IMR-90 (cell line): ENCODE data around the gene FBXW4. TPM values are rescaled to one million over a fixed set of nuclear protein-coding genes. Genes with fewer than 3 reads are reported as not detected.

Experiments used
- ATAC-seq: fragments of 200-7000 bp; cut with Tn5 transposase; 2 replicates; pipeline ENCODE4 v1.9.1; 2020; ENCODE audit warnings: low read depth, mild to moderate bottlenecking, moderate library complexity
- BruUV-seq: library from RNA; stranded (reverse); fragments of 400-500 nt; replicated peaks from 2 replicates; lab custom pipeline; 2021; lab: Mats Ljungman, UMichigan
- CTCF ChIA-PET: fragments of 300-600 bp; formaldehyde crosslinking; extraction: SDS; loops from one replicate; lab custom pipeline; 2021; ENCODE audit warnings: antibody characterized with exemption; lab: Yijun Ruan, JAX
- POLR2A ChIA-PET: fragments of 300-600 bp; sonication (Branson Sonifier 250); formaldehyde crosslinking; loops from one replicate; lab custom pipeline; 2022; ENCODE audit warnings: antibody characterized with exemption; ENCODE audit not compliant: unreplicated experiment; lab: Charles Lee
- DNase-seq: peaks from one replicate; pipeline ENCODE4 v3.0.0; 2013
- H2AFZ ChIP-seq: replicated peaks from 2 replicates; pipeline ENCODE3; 2013; ENCODE audit warnings: low read length, mild to moderate bottlenecking; ENCODE audit not compliant: poor library complexity
- H2AK5ac ChIP-seq: 2 replicates; pipeline ENCODE4 v1.6.1; 2013; ENCODE audit warnings: low read depth, low read length, inconsistent platforms
- H2AK9ac ChIP-seq: replicated peaks from 2 replicates; pipeline ENCODE3; 2013; ENCODE audit warnings: mild to moderate bottlenecking, low read depth, low read length, moderate library complexity; ENCODE audit not compliant: poor library complexity
- H2BK120ac ChIP-seq: 2 replicates; pipeline ENCODE4 v1.6.1; 2013; ENCODE audit warnings: low read depth, low read length, inconsistent platforms
- H2BK15ac ChIP-seq: 3 replicates; pipeline ENCODE4 v1.6.1; 2013; ENCODE audit warnings: low read depth, low read length, inconsistent platforms
- H2BK20ac ChIP-seq: 2 replicates; pipeline ENCODE4 v1.6.1; 2013; ENCODE audit warnings: low read depth, mild to moderate bottlenecking, inconsistent platforms, low read length, moderate library complexity
- H2BK5ac ChIP-seq: 2 replicates; pipeline ENCODE4 v1.6.1; 2013; ENCODE audit warnings: mild to moderate bottlenecking, low read depth, low read length, inconsistent platforms; ENCODE audit not compliant: poor library complexity, severe bottlenecking
- H3K14ac ChIP-seq: replicated peaks from 2 replicates; pipeline ENCODE4 v1.6.1; 2013; ENCODE audit warnings: low read depth, low read length, inconsistent platforms
- H3K18ac ChIP-seq: 2 replicates; pipeline ENCODE4 v1.6.1; 2013; ENCODE audit warnings: low read depth, low read length, control low read depth
- H3K23ac ChIP-seq: 2 replicates; pipeline ENCODE4 v1.6.1; 2013; ENCODE audit warnings: low read depth, low read length, inconsistent platforms
- H3K27ac ChIP-seq: 2 replicates; pipeline ENCODE4 v1.5.1; 2013; ENCODE audit warnings: mild to moderate bottlenecking, control low read depth, low read length; ENCODE audit not compliant: insufficient read depth
- H3K27me3 ChIP-seq: 2 replicates; pipeline ENCODE4 v1.6.1; 2013; ENCODE audit warnings: low read length; ENCODE audit not compliant: control insufficient read depth, insufficient read depth
- H3K36me3 ChIP-seq: 2 replicates; pipeline ENCODE4 v1.6.1; 2013; ENCODE audit warnings: low read length, mixed read lengths; ENCODE audit not compliant: control insufficient read depth, insufficient read depth
- H3K4ac ChIP-seq: 2 replicates; pipeline ENCODE4 v1.6.1; 2013; ENCODE audit warnings: low read depth, low read length, inconsistent platforms
- H3K4me1 ChIP-seq: 2 replicates; pipeline ENCODE4 v1.6.1; 2013; ENCODE audit warnings: low read length, mixed read lengths; ENCODE audit not compliant: control insufficient read depth, insufficient read depth
- H3K4me2 ChIP-seq: 2 replicates; pipeline ENCODE4 v1.6.1; 2013; ENCODE audit warnings: low read depth, mild to moderate bottlenecking, control low read depth, low read length, moderate library complexity
- H3K4me3 ChIP-seq: 2 replicates; pipeline ENCODE4 v1.5.1; 2013; ENCODE audit warnings: low read depth, mild to moderate bottlenecking, control low read depth, low read length, moderate library complexity; ENCODE audit not compliant: insufficient read depth
- H3K56ac ChIP-seq: 2 replicates; pipeline ENCODE4 v1.6.1; 2013; ENCODE audit warnings: low read length, inconsistent platforms; ENCODE audit not compliant: insufficient read depth; ENCODE audit errors: extremely low read depth
- H3K79me1 ChIP-seq, 2 experiments: 2 replicates each; pipeline ENCODE4 v1.6.1; 2013; ENCODE audit warnings: low read length in 2 of 2, inconsistent platforms in 1 of 2, low read depth in 1 of 2
- H3K9ac ChIP-seq: 2 replicates; pipeline ENCODE4 v1.6.1; 2013; ENCODE audit warnings: low read depth, low read length, control low read depth
- H3K9me1 ChIP-seq: 2 replicates; pipeline ENCODE4 v1.6.1; 2013; ENCODE audit warnings: low read length, inconsistent platforms; ENCODE audit not compliant: insufficient read depth
- H3K9me3 ChIP-seq: 2 replicates; pipeline ENCODE4 v1.6.1; 2013; ENCODE audit warnings: low read length; ENCODE audit not compliant: control insufficient read depth, insufficient read depth
- H4K20me1 ChIP-seq: 2 replicates; pipeline ENCODE4 v1.6.1; 2013; ENCODE audit warnings: low read length, inconsistent platforms; ENCODE audit not compliant: insufficient read depth
- H4K5ac ChIP-seq: 2 replicates; pipeline ENCODE4 v1.6.1; 2013; ENCODE audit warnings: mild to moderate bottlenecking, low read depth, low read length, control low read depth
- H4K8ac ChIP-seq, 2 experiments: 2 replicates each; pipeline ENCODE4 v1.6.1; 2013; ENCODE audit warnings: low read depth in 2 of 2, low read length in 2 of 2, control low read depth in 1 of 2, inconsistent platforms in 1 of 2
- H4K91ac ChIP-seq: 2 replicates; pipeline ENCODE4 v1.6.1; 2013; ENCODE audit warnings: low read depth, low read length, inconsistent platforms; ENCODE audit not compliant: insufficient read depth
- CEBPB ChIP-seq: IDR thresholded peaks from 2 replicates; pipeline ENCODE4 v1.6.1; 2012; ENCODE audit warnings: low read depth, low read length, improper control_type of control experiment
- CHD1 ChIP-seq: IDR thresholded peaks from 2 replicates; pipeline ENCODE4 v1.6.1; 2012; ENCODE audit warnings: low read depth, low read length, improper control_type of control experiment
- CTCF ChIP-seq: conservative IDR thresholded peaks from 2 replicates; pipeline ENCODE4 v1.5.1; 2012; ENCODE audit warnings: mild to moderate bottlenecking, low read depth, low read length, improper control_type of control experiment
- ELK1 ChIP-seq: fragments of 150-350 bp; IDR thresholded peaks from 2 replicates; pipeline ENCODE4 v1.6.1; 2016; ENCODE audit warnings: low read depth, mild to moderate bottlenecking, low read length, moderate library complexity, borderline replicate concordance
- FOS ChIP-seq: fragments of 150-350 bp; IDR thresholded peaks from 2 replicates; pipeline ENCODE4 v1.6.1; 2016; ENCODE audit warnings: low read depth, low read length
- MAFK ChIP-seq: IDR thresholded peaks from 2 replicates; pipeline ENCODE4 v1.6.1; 2012; ENCODE audit warnings: low read depth, low read length, improper control_type of control experiment
- MAZ ChIP-seq: IDR thresholded peaks from 2 replicates; pipeline ENCODE4 v1.6.1; 2012; ENCODE audit warnings: low read depth, mild to moderate bottlenecking, low read length, improper control_type of control experiment, moderate library complexity, borderline replicate concordance
- MXI1 ChIP-seq: IDR thresholded peaks from 2 replicates; pipeline ENCODE4 v1.6.1; 2012; ENCODE audit warnings: low read depth, mild to moderate bottlenecking, low read length, moderate library complexity, borderline replicate concordance
- NFE2L2 ChIP-seq: fragments of 150-350 bp; IDR thresholded peaks from 2 replicates; pipeline ENCODE4 v1.6.1; 2016; ENCODE audit warnings: low read depth, mild to moderate bottlenecking, low read length
- POLR2A ChIP-seq: IDR thresholded peaks from 2 replicates; pipeline ENCODE4 v1.6.1; 2012; ENCODE audit warnings: mild to moderate bottlenecking, low read depth, low read length
- RAD21 ChIP-seq: IDR thresholded peaks from 2 replicates; pipeline ENCODE4 v1.6.1; 2012; ENCODE audit warnings: low read length, improper control_type of control experiment
- RFX5 ChIP-seq: IDR thresholded peaks from 2 replicates; pipeline ENCODE4 v1.8.0; 2012; ENCODE audit warnings: low read depth, mild to moderate bottlenecking, low read length, moderate library complexity
- USF2 ChIP-seq: fragments of 150-350 bp; IDR thresholded peaks from 2 replicates; pipeline ENCODE4 v1.6.1; 2017; ENCODE audit warnings: mild to moderate bottlenecking, antibody characterized with exemption, low read length, low read depth
- WGBS, 2 experiments: methylation state at CpG; one replicate each; pipeline versions ENCODE4 v1.1.5 to v1.1.7; 2013; ENCODE audit warnings: missing lambda C conversion rate in 2 of 2; ENCODE audit not compliant: insufficient read length in 1 of 2; ENCODE audit errors: extremely low coverage in 2 of 2; 5-methylcytosine and 5-hydroxymethylcytosine counted together
- dilution Hi-C: fragments of 300-500 bp; cut with HindIII; formaldehyde crosslinking; loops from one replicate; pipeline ENCODE4 v1.14.3; 2018; ENCODE audit warnings: low sequenced_read_pairs; ENCODE audit not compliant: unreplicated experiment
- in situ Hi-C: fragments of 300-500 bp; cut with MboI; formaldehyde crosslinking; loops from 3 replicates; pipeline ENCODE4 v1.14.3; 2019; ENCODE audit warnings: low sequenced_read_pairs, inconsistent platforms, mixed read lengths
- intact Hi-C: fragments of 100-400 bp; cut with micrococcal nuclease; formaldehyde crosslinking; loops from 2 replicates; pipeline ENCODE4 v1.10.0; 2022
- polyA plus RNA-seq, 3 experiments: library from polyadenylated mRNA; depleted of rRNA; stranded (reverse); fragments of >200 nt; gene quantifications; 2 replicates each; pipeline ENCODE4 v1.2.3, GENCODE V29; 2012; ENCODE audit warnings: low replicate concordance in 1 of 3
- total RNA-seq: library from RNA; depleted of rRNA; stranded (reverse); fragments of >200 nt; gene quantifications from 2 replicates; pipeline ENCODE4 v1.2.3, GENCODE V29; 2012

Gene FBXW4
- total and polyA plus RNA-seq, 2 of the 4 experiments (the other 2 are of a cell fraction): 19.3 to 26.7 TPM

GRCh38 chr10:101597091-101597900, 97.7 kb downstream of the FBXW4 start:
- ChIA-PET CTCF (interaction anchor here (0.7 kb wide), 1 partner anchor 436 kb away, joined by 3 read pairs; no protein-coding TSS in a partner anchor), POLR2A (interaction anchor here (0.6 kb wide), 1 partner anchor 134 kb away, joined by 3 read pairs; no protein-coding TSS in a partner anchor)
- Histone ChIP-seq H3K36me3 (peaks cover 2% of the 10 kb centered on the region; the same call in 1 of the 2 replicates), H3K9me1 (no peaks in the 10 kb centered on the region), H3K56ac (no peak overlapping the region), H3K79me1 (peaks cover 0 to under 1% of the 10 kb centered on the region in 2 experiments; a peak in 1 of 4 replicates), H2BK5ac (no peak overlapping the region), H4K8ac (no peak overlapping the region), H3K27ac (no peak overlapping the region), H3K14ac (no peak overlapping the region), H2BK20ac (no peak overlapping the region), H3K4ac (no peak overlapping the region), H3K9ac (no peak overlapping the region), H3K4me1 (no peaks in the 10 kb centered on the region), H2AK9ac (no peak overlapping the region), H4K5ac (no peak overlapping the region), H3K9me3 (no peaks in the 10 kb centered on the region), H4K20me1 (no peaks in the 10 kb centered on the region), H2BK15ac (no peak overlapping the region), H3K23ac (no peak overlapping the region; the same call in 1 of the 2 replicates), H2AK5ac (no peak overlapping the region), H3K27me3 (no peaks in the 10 kb centered on the region), H4K91ac (no peak overlapping the region), H2AFZ (no peak overlapping the region), H3K4me3 (no peak overlapping the region), H3K4me2 (no peak overlapping the region), H3K18ac (no peak overlapping the region), H2BK120ac (no peak overlapping the region)
- DNase-seq: no peak
- no TSS peak for BruUV-seq
- in situ Hi-C loops: no loop called here
- TF ChIP-seq CEBPB (no peak), CTCF (no peak), MXI1 (no peak), POLR2A (no peak), ELK1 (no peak), MAFK (no peak), MAZ (no peak), FOS (no peak), RFX5 (no peak), NFE2L2 (no peak), RAD21 (no peak), USF2 (no peak), CHD1 (no peak)
- ATAC-seq: no peak
- intact Hi-C loops: no loop called here
- dilution Hi-C loops: no loop called here
- 54% methylated on average over 3 of the region's 14 CpGs; no CpG with 5 or more reads in 1 of the 2 experiments for WGBS, 2 experiments
